ENCODE measurements around the gene SNAP47.

The SNAP47 gene

DNA sequence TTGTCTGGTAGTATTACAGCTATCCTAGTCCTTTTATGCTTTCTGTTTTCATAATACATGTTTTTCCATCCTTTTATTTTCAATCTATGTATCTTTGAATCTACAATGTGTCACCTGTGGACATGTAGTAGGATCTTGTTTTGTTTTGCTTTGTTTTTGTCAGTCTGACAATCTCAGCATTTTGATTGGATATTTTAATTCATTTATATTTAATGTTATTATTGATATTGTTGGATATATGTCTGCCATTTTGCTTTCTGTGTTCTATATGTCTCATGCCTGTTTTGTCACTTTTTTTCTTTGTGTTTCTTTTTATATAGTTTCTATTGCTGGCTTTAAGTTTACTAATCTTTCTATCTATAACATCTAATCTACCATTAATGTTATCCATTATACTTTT, 68.7 kb downstream of the SNAP47 start:
- no peak for DNase-seq

DNA sequence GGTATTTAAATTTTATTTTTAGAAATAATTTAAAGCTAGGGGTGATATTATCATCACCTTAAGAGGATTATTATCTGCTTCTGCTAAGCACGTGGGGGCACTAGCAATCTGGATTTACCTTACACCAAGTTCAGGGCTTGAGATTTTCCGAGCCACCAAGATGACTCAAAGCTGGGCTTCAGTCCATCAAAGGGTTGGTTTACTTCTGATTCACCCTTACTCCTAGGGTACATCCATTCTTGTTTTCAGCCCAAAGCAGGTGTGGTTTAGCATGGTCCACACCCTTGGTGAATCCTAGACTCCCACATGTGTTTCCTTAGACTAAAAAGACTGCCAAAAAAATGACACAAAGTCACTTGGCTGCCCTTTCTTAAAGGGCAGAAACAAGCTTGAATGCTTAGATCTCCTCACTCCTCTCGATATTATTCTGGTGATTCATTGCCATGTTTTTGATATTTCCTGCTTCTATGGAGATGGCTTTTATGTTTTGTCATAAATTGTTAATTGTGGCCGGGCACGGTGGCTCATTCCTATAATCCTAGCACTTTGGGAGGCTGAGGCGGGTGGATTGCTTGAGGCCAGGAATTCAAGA, 70.5 kb downstream of the SNAP47 start:
- no peak for DNase-seq

DNA sequence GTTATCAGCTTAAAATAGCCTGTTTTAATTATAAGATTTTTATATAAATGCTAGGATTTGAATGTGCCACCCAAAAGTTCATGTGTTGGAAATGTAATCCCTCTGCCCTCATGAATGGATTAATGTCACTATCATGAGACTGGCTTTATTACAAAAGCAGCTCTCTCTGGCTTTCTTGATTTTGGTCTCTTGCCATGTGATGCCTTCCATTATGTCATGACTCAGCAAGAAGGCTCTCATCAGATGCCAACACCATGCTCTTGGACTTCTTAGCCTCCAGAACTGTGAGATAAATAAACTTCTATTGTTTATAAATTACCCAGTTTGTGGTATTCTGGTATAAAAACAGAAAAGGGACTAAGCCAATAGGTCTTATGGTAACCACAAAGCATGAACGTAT, 73.3 kb downstream of the SNAP47 start:
- DNase-seq = no peak

DNA sequence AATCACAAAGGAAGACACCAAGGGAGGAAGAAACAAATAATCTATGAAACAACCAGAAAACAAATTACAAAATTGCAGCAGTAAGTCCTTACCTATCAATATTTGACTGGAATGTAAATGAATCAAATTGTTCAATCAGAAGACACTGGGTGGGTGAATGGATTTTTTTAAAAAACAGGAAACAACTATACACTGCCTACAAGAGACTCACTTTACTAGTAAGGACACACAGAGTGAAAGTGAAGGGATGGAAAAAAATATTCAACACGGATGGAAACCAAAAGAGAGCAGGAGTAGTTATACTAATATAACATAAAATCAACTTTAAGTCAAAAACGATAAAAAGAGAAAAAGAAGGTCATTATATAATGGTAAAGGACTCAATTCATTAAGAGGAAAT, 73.8 kb downstream of the SNAP47 start:
- DNase-seq = no peak

DNA sequence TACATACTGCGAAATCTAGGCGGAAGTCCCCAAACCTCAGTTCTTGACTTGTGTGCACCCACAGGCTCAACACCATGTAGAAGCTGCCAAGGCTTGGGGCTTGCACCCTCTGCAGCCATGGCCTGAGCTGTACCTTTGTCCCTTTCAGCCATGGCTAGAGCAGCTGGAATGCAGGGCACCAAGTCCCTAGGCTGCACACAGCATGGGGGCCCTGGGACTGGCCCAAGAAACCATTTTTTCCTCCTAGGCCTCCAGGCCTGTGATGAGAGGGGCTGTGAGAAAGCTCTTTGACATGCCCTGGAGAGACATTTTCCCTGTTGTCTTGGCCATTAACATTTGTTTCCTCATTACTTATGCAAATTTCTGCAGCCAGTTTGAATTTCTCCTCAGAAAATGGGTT, 78.7 kb downstream of the SNAP47 start:
- no peak for DNase-seq

DNA sequence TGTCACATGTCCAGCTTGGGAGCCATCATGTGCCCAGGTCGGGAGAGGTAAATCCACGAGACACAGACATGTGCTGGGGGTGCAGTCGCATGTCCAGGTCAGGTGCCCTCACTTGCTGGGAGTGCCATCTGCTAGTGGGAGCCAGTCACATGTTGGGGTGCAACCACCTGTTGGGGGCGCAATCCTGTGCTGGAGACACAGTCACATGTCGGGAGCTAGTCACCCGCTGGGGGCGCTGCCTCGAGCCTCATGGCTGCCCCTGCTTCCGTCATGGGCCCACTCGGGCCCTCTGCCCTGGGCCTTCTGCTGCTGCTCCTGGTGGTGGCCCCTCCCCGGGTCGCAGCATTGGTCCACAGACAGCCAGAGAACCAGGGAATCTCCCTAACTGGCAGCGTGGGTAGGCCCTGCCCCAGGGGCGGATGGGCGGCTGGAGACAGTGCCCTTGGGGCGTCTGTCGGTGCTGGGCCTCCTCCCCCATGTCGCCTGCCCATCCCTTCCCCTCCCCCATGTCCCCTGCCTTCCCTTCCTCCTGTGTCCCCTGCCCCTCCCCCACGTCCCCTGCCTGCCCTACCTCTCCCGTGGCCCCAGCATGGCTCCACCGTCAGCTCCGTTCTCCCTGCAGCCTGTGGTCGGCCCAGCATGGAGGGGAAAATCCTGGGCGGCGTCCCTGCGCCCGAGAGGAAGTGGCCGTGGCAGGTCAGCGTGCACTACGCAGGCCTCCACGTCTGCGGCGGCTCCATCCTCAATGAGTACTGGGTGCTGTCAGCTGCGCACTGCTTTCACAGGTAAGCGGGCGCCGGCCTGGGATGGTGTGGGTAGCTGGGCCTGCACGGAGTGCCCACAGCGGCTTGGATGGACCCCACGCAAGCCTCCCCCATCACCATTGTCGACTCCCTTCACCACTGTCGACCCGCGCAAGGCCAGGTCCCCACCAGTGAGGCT, 80.5 kb downstream of the SNAP47 start, which contains the start of gene PRSS38:
Gene PRSS38 (plus strand): TSS at position 208 of the 942 bp plus-strand sequence. CDS start 42 bp downstream, at position 250.
- DNase-seq = no peak

DNA sequence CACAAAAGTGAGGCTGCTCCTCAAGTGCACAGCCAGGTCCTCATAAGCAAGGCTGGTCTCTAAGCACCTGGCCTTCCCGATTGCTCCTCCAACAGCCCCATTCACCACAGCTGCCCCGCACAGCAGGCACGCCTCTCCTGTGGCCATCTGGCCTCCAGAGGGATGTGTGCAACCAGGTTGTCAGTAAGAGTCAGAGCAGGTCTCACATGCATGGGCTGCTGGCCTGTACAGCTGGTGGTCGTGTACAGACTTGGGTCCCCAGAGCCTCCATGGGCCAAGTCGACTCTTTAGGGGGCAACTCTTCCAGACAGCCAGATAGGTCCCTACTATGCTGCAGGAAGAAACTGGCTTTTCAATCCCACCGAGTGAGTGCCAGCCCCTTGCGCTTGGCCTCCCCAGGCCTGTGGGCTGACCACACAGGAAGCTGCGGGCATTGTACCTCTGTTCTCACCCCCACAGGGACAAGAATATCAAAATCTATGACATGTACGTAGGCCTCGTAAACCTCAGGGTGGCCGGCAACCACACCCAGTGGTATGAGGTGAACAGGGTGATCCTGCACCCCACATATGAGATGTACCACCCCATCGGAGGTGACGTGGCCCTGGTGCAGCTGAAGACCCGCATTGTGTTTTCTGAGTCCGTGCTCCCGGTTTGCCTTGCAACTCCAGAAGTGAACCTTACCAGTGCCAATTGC, 81.7 kb downstream of the SNAP47 start:
- DNase-seq = no peak

DNA sequence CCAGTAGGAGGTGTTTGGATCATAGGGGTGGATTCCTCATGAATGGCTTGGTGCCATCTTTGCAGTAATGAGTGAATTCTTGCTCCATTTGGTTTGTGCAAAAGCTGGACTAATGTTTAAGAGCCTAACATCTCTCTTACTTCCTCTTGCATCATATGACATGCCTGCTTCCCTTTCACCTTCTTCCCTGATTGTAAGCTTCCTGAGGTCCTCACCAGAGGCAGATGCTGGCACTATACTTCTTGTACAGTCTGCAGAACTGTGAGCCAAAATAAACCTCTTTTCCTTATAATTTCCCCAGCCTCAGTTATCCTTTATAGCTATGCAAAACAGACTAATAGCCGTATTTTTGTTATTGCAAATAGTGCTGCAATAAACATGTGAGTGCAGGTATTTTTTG, 88.3 kb downstream of the SNAP47 start:
- no peak for DNase-seq

DNA sequence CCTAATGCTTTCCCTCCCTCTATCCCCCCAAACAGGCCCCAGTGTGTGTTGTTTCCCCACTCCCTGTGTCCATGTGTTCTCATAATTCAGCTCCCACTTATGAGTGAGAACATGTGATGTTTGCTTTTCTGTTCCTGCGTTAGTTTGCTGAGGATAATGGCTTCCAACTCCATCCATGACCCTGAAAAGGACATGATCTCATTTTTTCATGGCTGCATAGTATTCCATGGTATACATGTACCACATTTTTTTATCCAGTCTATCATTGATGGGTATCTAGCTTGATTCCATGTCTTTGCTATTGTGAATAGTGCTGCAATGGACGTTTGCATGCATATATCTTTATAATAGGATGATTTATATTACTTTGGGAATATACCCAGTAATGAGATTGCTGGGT, 89.0 kb downstream of the SNAP47 start:
- no peak for DNase-seq

DNA sequence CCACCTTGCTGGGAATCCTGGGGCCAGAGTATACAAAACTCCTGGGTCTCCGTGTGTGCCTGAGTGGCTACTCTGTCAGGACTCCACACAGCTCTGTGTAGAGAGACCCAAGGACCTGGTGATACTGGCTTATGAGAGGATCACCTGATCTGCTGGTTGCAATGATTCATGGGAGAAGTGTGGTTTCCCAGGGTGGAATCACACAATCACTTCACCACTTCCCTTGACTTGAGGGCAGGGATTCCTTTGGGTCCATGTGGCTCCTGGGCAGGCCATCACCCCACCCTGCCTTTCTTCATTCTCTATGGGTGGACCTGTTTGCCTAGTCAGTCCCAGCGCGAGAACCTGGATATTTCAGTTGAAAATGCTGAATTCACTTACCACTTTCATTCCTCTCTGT, 93.6 kb downstream of the SNAP47 start:
- no peak for DNase-seq
